Measurements from ENCODE around the gene CETP. TPM values are rescaled to one million over a fixed set of nuclear protein-coding genes. Genes with fewer than 3 reads are reported as not detected.

CETP gene
- total and polyA plus RNA-seq, 2 of the 8 experiments (the other 6 are each of a cell fraction or from before 2014, with no cell fraction given): not detected

DNA sequence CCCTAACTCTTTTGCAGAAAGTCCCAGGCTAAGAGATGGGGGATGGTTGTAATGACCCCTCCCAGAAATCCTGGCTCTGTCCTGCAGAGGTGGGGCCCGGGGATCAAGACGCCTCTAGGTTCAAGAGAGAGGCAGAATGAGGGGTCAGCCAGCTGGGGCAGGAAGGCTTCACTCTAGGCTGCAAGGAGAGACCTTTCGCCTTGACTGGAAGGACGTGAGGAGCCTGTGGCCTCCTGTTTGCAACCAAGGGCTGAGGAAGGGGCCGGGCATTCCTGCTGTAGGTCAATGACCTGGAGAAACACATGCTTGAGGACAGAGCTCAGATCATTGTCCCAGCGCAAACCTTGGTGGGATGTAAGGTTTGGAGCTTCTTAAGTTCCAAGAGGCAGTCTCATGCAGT, 8.7 kb upstream of the CETP start:
- H3K4ac ChIP-seq (replicated peaks; ENCODE audit: insufficient read length, low read depth, low read length): no peak overlapping the region
- FAIRE-seq: no peak
- no peak overlapping the region for H2AK5ac ChIP-seq (ENCODE audit: low read depth, low read length)
- H2BK5ac ChIP-seq (ENCODE audit: low read depth, low read length): no peak overlapping the region
- no peak overlapping the region for H3K18ac ChIP-seq (ENCODE audit: extremely low read depth, low read length)
- H4K91ac ChIP-seq (replicated peaks; ENCODE audit: insufficient read length, low read length): no peak overlapping the region
- H3K4me3 ChIP-seq (ENCODE audit: extremely low read depth in 1 of 4, insufficient read depth in 2 of 4, low read depth in 3 of 4, low read length in 4 of 4): no peak overlapping the region
- H3K27ac ChIP-seq (ENCODE audit: low read depth, low read length): no peak overlapping the region
- H3K4me1 ChIP-seq (replicated peaks in 1 of 4; ENCODE audit: control insufficient read depth in 3 of 4, insufficient read depth in 4 of 4, low read length in 3 of 4): no peaks in the 10 kb centered on the region
- H4K8ac ChIP-seq (ENCODE audit: extremely low read depth, insufficient read depth, low read length): no peak overlapping the region
- no peaks in the 10 kb centered on the region for H3K79me2 ChIP-seq (ENCODE audit: control insufficient read depth in 1 of 2, insufficient read depth in 2 of 2, low read length in 2 of 2)
- no peaks in the 10 kb centered on the region for H3K79me1 ChIP-seq (ENCODE audit: low read depth, low read length)
- no peak for DNase-seq (ENCODE audit: low read depth in 1 of 2, low spot score in 2 of 2)
- no peak overlapping the region for H3K9ac ChIP-seq (replicated peaks in 1 of 4; ENCODE audit: extremely low read depth in 1 of 4, low read depth in 3 of 4, low read length in 3 of 4)
- H2BK20ac ChIP-seq (ENCODE audit: low read length): no peak overlapping the region
- no peak overlapping the region for H3K14ac ChIP-seq (ENCODE audit: insufficient read length)
- no peaks in the 10 kb centered on the region for H3K23me2 ChIP-seq (ENCODE audit: low read depth, low read length)
- H2BK120ac ChIP-seq (replicated peaks; ENCODE audit: low read depth, low read length): no peak overlapping the region
- ChIA-PET POLR2A (ENCODE audit: partially characterized antibody) (interaction anchor here (0.6 to 3.5 kb wide), 3 partner anchors 10 to 220 kb away, joined by 3 to 13 read pairs (median 4); partner anchors contain the start of gene HERPUD1), CTCF (ENCODE audit: partially characterized antibody) (interaction anchor here (0.6 to 5.4 kb wide), 12 partner anchors 9 to 160 kb away, joined by 3 to 37 read pairs (median 4); partner anchors contain the start of gene SLC12A3)
- no peaks in the 10 kb centered on the region for H3K27me3 ChIP-seq (replicated peaks in 1 of 4; ENCODE audit: control insufficient read depth in 3 of 4, extremely low read depth in 1 of 4, insufficient read depth in 3 of 4, low read length in 3 of 4)
- H3K9me3 ChIP-seq (ENCODE audit: insufficient read depth in 2 of 2, low read depth in 1 of 2, low read length in 1 of 2): no peaks in the 10 kb centered on the region; a peak in 1 of 4 replicates
- H3K23ac ChIP-seq (ENCODE audit: insufficient read length): no peak overlapping the region
- H3K4me2 ChIP-seq (ENCODE audit: insufficient read depth in 1 of 2, low read depth in 2 of 2, low read length in 2 of 2): no peak overlapping the region
- H3K36me3 ChIP-seq (ENCODE audit: control insufficient read depth in 2 of 4, insufficient read depth in 4 of 4, low read length in 3 of 4): no peaks in the 10 kb centered on the region
- no peak overlapping the region for H2AFZ ChIP-seq (ENCODE audit: low read length)
- no peak overlapping the region for H4K5ac ChIP-seq (ENCODE audit: insufficient read length, low read depth, low read length)
- 74% methylated on average over 6 of the region's 6 CpGs; no CpG with 5 or more reads in 1 of the 2 experiments for WGBS, 2 experiments (ENCODE audit: extremely low coverage in 1 of 2, insufficient coverage in 1 of 2, insufficient read length in 1 of 2, insufficient replicate concordance in 2 of 2, low coverage in 1 of 2, low lambda C conversion rate in 2 of 2, missing lambda C conversion rate in 1 of 2)
- H3K56ac ChIP-seq (replicated peaks; ENCODE audit: insufficient read length, low read depth, low read length): no peak overlapping the region
- no peaks in the 10 kb centered on the region for H4K20me1 ChIP-seq (replicated peaks in 1 of 2; ENCODE audit: control insufficient read depth in 1 of 2, insufficient read depth in 2 of 2, low read length in 2 of 2)
- H2BK12ac ChIP-seq (ENCODE audit: low read depth, low read length): no peak overlapping the region
- no peak overlapping the region for H2BK15ac ChIP-seq (ENCODE audit: low read length)
- TF ChIP-seq CHD2 (IDR thresholded peaks at IDR 0.05; ENCODE audit: low read length): no peak
- TF ChIP-seq RBBP5 (IDR thresholded peaks at IDR 0.05; ENCODE audit: borderline replicate concordance, low read depth, low read length): no peak
- TF ChIP-seq MAX (IDR thresholded peaks at IDR 0.05): no peak
- no peak for TF ChIP-seq RAD21 (IDR thresholded peaks at IDR 0.05 in 1 of 2, conservative IDR thresholded peaks at IDR 0.05 in 1 of 2; ENCODE audit: low read depth in 2 of 2, low read length in 2 of 2)
- no peak for TF ChIP-seq USF2 (IDR thresholded peaks at IDR 0.05; ENCODE audit: low read length)
- TF ChIP-seq EZH2 (IDR thresholded peaks at IDR 0.05; ENCODE audit: low read depth, low read length, severe bottlenecking): no peak
- no peak for TF ChIP-seq POLR2A (IDR thresholded peaks at IDR 0.05; ENCODE audit: control extremely low read depth in 1 of 2, low read depth in 2 of 2, low read length in 2 of 2)
- no peak for TF ChIP-seq SRF (IDR thresholded peaks at IDR 0.05; ENCODE audit: low read depth, low read length)
- no peak for TF ChIP-seq E2F6 (IDR thresholded peaks at IDR 0.05)
- TF ChIP-seq GTF2F1 (IDR thresholded peaks at IDR 0.05; ENCODE audit: borderline replicate concordance, low read depth, low read length): no peak
- TF ChIP-seq TBP (IDR thresholded peaks at IDR 0.05; ENCODE audit: low read depth, low read length): no peak
- no peak for TF ChIP-seq CEBPB (IDR thresholded peaks at IDR 0.05; ENCODE audit: low read depth, low read length)
